HG02870 (cell line): Measurements from ENCODE around the gene A3GALT2.
"Not testable (repeated sequence)": the region's sequence is repeated elsewhere in the genome, so short reads cannot be mapped to it uniquely, and the experiment has no call there.

Source experiments
- ATAC-seq: cut with Tn5 transposase; IDR thresholded peaks from one replicate; pipeline ENCODE4 v1.9.1; 2021; ENCODE audit warnings: mild to moderate bottlenecking, moderate library complexity; ENCODE audit not compliant: unreplicated experiment

The A3GALT2 gene

GRCh38 chr1:33316601-33317000, 4.3 kb downstream of the A3GALT2 start:
- no peak for ATAC-seq

- ATAC-seq, result no peak
These were observed 6.5 kb downstream of the A3GALT2 start for GRCh38 chr1:33314416-33314815.

GRCh38 chr1:33312413-33312749, 8.5 kb downstream of the A3GALT2 start:
- no peak for ATAC-seq

GRCh38 chr1:33311706-33312412, 9.0 kb downstream of the A3GALT2 start:
- no peak for ATAC-seq

GRCh38 chr1:33310702-33311101, 10.2 kb downstream of the A3GALT2 start:
- no peak for ATAC-seq

- not testable (repeated sequence) for ATAC-seq
These were observed 11.5 kb downstream of the A3GALT2 start for GRCh38 chr1:33309351-33309750.

- no peak for ATAC-seq
These were observed 13.4 kb downstream of the A3GALT2 start for GRCh38 chr1:33307494-33307864.

GRCh38 chr1:33306653-33307493, 14.0 kb downstream of the A3GALT2 start:
- no peak for ATAC-seq

- ATAC-seq, result no peak
These were observed 14.9 kb downstream of the A3GALT2 start for GRCh38 chr1:33305816-33306652.

GRCh38 chr1:33305016-33305415, 15.9 kb downstream of the A3GALT2 start:
- ATAC-seq, result no peak

GRCh38 chr1:33302325-33302724, 18.6 kb downstream of the A3GALT2 start:
- no peak for ATAC-seq

- no peak for ATAC-seq
These were observed 19.5 kb downstream of the A3GALT2 start for GRCh38 chr1:33301273-33301984.

GRCh38 chr1:33300673-33301072, 20.2 kb downstream of the A3GALT2 start:
- no peak for ATAC-seq

- no peak for ATAC-seq
These were observed 21.3 kb downstream of the A3GALT2 start for GRCh38 chr1:33299461-33300155.

GRCh38 chr1:33298623-33299277, 22.1 kb downstream of the A3GALT2 start:
- ATAC-seq, result no peak

GRCh38 chr1:33297911-33298622, 22.8 kb downstream of the A3GALT2 start:
- no peak for ATAC-seq

GRCh38 chr1:33296824-33297223, 24.1 kb downstream of the A3GALT2 start:
- ATAC-seq, result no peak

GRCh38 chr1:33296082-33296458, 24.8 kb downstream of the A3GALT2 start:
- no peak for ATAC-seq

GRCh38 chr1:33295450-33296081, 25.3 kb downstream of the A3GALT2 start:
- no peak for ATAC-seq
